HG03066 (cell line): ENCODE data around the gene ITGB1BP1.

ENCODE experiments used
- ATAC-seq: cut with Tn5 transposase; IDR thresholded peaks from one replicate; pipeline ENCODE4 v1.9.1; 2021; ENCODE audit warnings: low read depth; ENCODE audit not compliant: unreplicated experiment

ITGB1BP1 gene

GRCh38 chr2:9355270-9355669 is 68.1 kb downstream of the ITGB1BP1 start:
- ATAC-seq: no peak

- ATAC-seq: no peak
These were observed 69.0 kb downstream of the ITGB1BP1 start for GRCh38 chr2:9354318-9354717.
